DOHH2 (cell line): Measurements from ENCODE around the gene PMP22.

ENCODE experiments used
- H3F3A ChIP-seq: fragments of 200-600 bp; sonication (generic), shearing (Covaris generic); 2 replicates; pipeline ENCODE4 v1.6.0; 2016; ENCODE audit warnings: antibody characterized with exemption, mild to moderate bottlenecking; ENCODE audit not compliant: control insufficient read depth, insufficient read depth
- H3K27ac ChIP-seq: fragments of 200-600 bp; sonication (generic); 2 replicates; pipeline ENCODE4 v1.5.1; 2014; ENCODE audit warnings: low read depth, mild to moderate bottlenecking, low read length, moderate library complexity
- H3K27me3 ChIP-seq: fragments of 200-600 bp; sonication (generic); 2 replicates; pipeline ENCODE4 v1.6.1; 2014; ENCODE audit warnings: mild to moderate bottlenecking, low read length, mixed read lengths; ENCODE audit not compliant: control insufficient read depth
- H3K36me3 ChIP-seq: fragments of 200-600 bp; sonication (generic); 2 replicates; pipeline ENCODE4 v1.6.1; 2014; ENCODE audit warnings: mild to moderate bottlenecking, low read length, moderate library complexity, mixed read lengths; ENCODE audit not compliant: control insufficient read depth
- H3K4me1 ChIP-seq: fragments of 200-600 bp; sonication (generic); 2 replicates; pipeline ENCODE4 v1.6.1; 2014; ENCODE audit warnings: mild to moderate bottlenecking, low read length, mixed read lengths; ENCODE audit not compliant: control insufficient read depth
- H3K4me2 ChIP-seq: fragments of 200-600 bp; sonication (generic); 2 replicates; pipeline ENCODE4 v1.6.0; 2014; ENCODE audit warnings: mild to moderate bottlenecking, low read length, moderate library complexity
- H3K4me3 ChIP-seq: fragments of 200-600 bp; sonication (generic); 2 replicates; pipeline ENCODE4 v1.5.1; 2014; ENCODE audit warnings: mild to moderate bottlenecking, low read length, mixed read lengths
- H3K79me2 ChIP-seq: fragments of 200-600 bp; sonication (generic); 2 replicates; pipeline ENCODE4 v1.6.1; 2014; ENCODE audit warnings: mild to moderate bottlenecking, low read length, mixed read lengths; ENCODE audit not compliant: control insufficient read depth
- H3K9me2 ChIP-seq: fragments of 200-600 bp; sonication (generic); replicated peaks from 2 replicates; pipeline ENCODE4 v1.6.1; 2014; ENCODE audit warnings: mild to moderate bottlenecking, low read length, mixed read lengths; ENCODE audit not compliant: control insufficient read depth
- H3K9me3 ChIP-seq: fragments of 200-600 bp; sonication (generic); 2 replicates; pipeline ENCODE4 v1.6.1; 2014; ENCODE audit warnings: antibody characterized with exemption, low read length, mixed read lengths; ENCODE audit not compliant: control insufficient read depth, insufficient read depth
- H4K20me1 ChIP-seq: fragments of 200-600 bp; sonication (generic); 2 replicates; pipeline ENCODE4 v1.6.0; 2014; ENCODE audit warnings: low read depth, mild to moderate bottlenecking, antibody characterized with exemption, low read length, moderate library complexity; ENCODE audit not compliant: control insufficient read depth, insufficient read depth
- EZH2phosphoT487 ChIP-seq: fragments of 200-600 bp; sonication (generic); IDR thresholded peaks from 2 replicates; pipeline ENCODE4 v1.6.1; 2017; ENCODE audit warnings: borderline replicate concordance, mild to moderate bottlenecking, antibody characterized with exemption, low read length, moderate library complexity, mixed read lengths
- TF ChIP-seq, protein P1 (sequence below): fragments of 200-600 bp; sonication (generic); IDR thresholded peaks from one replicate; pipeline ENCODE4 v1.5.1; 2014; ENCODE audit warnings: antibody characterized with exemption, mild to moderate bottlenecking, low read depth, low read length; ENCODE audit not compliant: poor library complexity, severe bottlenecking

PMP22 gene

GRCh38 chr17:15249487-15249886 is 15.6 kb downstream of the PMP22 start:
- Histone ChIP-seq H3K9me3 (no peaks in the 10 kb centered on the region), H3K9me2 (no peaks in the 10 kb centered on the region), H3F3A (no peaks in the 10 kb centered on the region), H3K27ac (no peak overlapping the region), H3K27me3 (no peaks in the 10 kb centered on the region), H4K20me1 (no peaks in the 10 kb centered on the region), H3K79me2 (no peaks in the 10 kb centered on the region), H3K4me2 (no peak overlapping the region), H3K4me1 (no peaks in the 10 kb centered on the region), H3K4me3 (no peak overlapping the region), H3K36me3 (no peaks in the 10 kb centered on the region)
- no peak for TF ChIP-seq EZH2phosphoT487
- TF ChIP-seq, protein P1, sequence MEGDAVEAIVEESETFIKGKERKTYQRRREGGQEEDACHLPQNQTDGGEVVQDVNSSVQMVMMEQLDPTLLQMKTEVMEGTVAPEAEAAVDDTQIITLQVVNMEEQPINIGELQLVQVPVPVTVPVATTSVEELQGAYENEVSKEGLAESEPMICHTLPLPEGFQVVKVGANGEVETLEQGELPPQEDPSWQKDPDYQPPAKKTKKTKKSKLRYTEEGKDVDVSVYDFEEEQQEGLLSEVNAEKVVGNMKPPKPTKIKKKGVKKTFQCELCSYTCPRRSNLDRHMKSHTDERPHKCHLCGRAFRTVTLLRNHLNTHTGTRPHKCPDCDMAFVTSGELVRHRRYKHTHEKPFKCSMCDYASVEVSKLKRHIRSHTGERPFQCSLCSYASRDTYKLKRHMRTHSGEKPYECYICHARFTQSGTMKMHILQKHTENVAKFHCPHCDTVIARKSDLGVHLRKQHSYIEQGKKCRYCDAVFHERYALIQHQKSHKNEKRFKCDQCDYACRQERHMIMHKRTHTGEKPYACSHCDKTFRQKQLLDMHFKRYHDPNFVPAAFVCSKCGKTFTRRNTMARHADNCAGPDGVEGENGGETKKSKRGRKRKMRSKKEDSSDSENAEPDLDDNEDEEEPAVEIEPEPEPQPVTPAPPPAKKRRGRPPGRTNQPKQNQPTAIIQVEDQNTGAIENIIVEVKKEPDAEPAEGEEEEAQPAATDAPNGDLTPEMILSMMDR = no peak

DNA sequence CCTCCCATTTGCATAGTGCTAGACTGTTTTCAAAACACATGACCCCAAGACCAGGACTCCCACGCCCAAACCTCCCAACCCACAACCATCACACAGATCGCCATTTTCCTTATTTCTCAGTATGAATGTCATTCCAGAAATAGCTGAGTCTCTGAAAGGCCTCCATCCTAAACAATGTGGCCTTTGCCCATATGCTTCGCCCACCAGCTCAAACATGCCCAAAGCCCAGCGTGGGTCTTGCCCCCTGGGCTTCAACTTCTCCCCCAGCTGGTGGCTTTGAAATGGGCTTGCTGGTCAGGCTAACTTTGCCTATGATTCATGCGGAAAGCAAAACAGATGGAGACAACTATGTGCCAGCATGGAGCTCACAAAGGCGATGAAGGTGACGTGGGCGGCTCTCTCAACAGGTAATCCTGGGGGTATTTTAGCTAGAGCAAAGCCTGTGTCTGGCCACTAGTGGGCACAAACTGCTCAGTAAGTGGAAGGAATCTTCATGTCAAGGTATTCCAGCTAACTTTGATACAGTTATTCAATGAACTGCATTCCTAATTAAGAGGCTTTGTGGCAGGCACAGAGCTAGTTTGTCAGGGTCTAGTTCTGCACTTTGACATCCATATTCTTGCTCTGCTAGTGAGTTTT is 17.1 kb downstream of the PMP22 start:
- Histone ChIP-seq H4K20me1 (no peaks in the 10 kb centered on the region), H3K9me2 (no peaks in the 10 kb centered on the region), H3K4me1 (no peaks in the 10 kb centered on the region), H3K4me2 (no peak overlapping the region), H3K27me3 (no peaks in the 10 kb centered on the region), H3K9me3 (no peaks in the 10 kb centered on the region), H3K79me2 (no peaks in the 10 kb centered on the region), H3K27ac (no peak overlapping the region), H3K36me3 (no peaks in the 10 kb centered on the region), H3K4me3 (no peak overlapping the region), H3F3A (no peaks in the 10 kb centered on the region)
- no peak for TF ChIP-seq EZH2phosphoT487
- TF ChIP-seq, protein P1 = peak; percentile 57

DNA sequence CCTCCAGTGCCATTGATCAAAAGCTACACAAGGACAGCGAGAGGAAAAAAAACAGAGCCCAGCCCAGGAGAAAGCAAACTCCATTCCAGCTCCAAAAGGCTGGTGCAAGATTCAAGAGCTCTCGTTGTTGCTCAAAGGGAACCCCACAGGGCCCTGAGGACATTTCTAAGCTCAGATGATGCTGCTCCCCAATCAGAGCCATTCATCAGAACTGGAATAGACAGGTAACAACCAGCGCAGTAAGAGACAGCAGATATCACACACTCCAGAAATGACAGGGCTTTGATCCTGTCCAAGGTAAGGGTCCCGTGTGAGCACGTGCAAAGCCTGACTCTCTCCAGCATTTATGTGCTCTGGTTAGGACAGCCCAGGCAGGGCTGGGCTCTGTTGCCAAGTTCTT is 20.1 kb downstream of the PMP22 start:
- H3K27me3 ChIP-seq = no peaks in the 10 kb centered on the region
- TF ChIP-seq EZH2phosphoT487 = no peak
- H4K20me1 ChIP-seq = no peaks in the 10 kb centered on the region
- H3K4me2 ChIP-seq = no peak overlapping the region
- H3K9me2 ChIP-seq = no peaks in the 10 kb centered on the region
- no peaks in the 10 kb centered on the region for H3K36me3 ChIP-seq
- no peak overlapping the region for H3K27ac ChIP-seq
- no peaks in the 10 kb centered on the region for H3F3A ChIP-seq
- H3K4me1 ChIP-seq = no peaks in the 10 kb centered on the region
- no peak overlapping the region for H3K4me3 ChIP-seq
- no peaks in the 10 kb centered on the region for H3K9me3 ChIP-seq
- no peaks in the 10 kb centered on the region for H3K79me2 ChIP-seq

DNA sequence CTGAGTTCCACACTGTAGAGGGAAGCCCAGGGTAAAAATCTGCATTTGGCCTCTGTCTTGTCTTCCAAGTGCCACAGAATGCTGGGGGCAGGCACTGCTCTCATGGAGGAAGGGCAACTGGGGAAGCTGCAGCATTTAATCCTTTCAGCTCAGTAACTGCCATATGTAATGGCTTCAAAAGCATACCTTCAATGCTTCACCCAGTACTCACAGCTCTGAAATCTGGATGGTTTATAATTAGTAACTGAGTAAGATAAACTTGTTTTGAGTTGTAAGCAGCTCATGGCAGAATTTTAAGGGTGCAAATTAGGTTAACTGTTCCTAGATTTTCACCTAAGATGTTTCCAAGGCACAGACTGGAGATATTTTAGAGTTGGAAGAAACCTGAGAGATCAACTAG is 24.5 kb downstream of the PMP22 start:
- Histone ChIP-seq H3K27me3 (no peaks in the 10 kb centered on the region), H3K4me1 (no peaks in the 10 kb centered on the region), H3K4me2 (no peak overlapping the region), H3K36me3 (no peaks in the 10 kb centered on the region), H3K27ac (no peak overlapping the region), H3K4me3 (no peak overlapping the region), H3K79me2 (no peaks in the 10 kb centered on the region), H3K9me2 (no peaks in the 10 kb centered on the region), H3K9me3 (no peaks in the 10 kb centered on the region), H4K20me1 (no peaks in the 10 kb centered on the region), H3F3A (no peaks in the 10 kb centered on the region)
- no peak for TF ChIP-seq EZH2phosphoT487
- TF ChIP-seq, protein P1 = no peak
